HG02870 (cell line): ENCODE data around the gene BEGAIN.

ENCODE experiments used
- ATAC-seq: cut with Tn5 transposase; IDR thresholded peaks from one replicate; pipeline ENCODE4 v1.9.1; 2021; ENCODE audit warnings: mild to moderate bottlenecking, moderate library complexity; ENCODE audit not compliant: unreplicated experiment

BEGAIN gene

DNA sequence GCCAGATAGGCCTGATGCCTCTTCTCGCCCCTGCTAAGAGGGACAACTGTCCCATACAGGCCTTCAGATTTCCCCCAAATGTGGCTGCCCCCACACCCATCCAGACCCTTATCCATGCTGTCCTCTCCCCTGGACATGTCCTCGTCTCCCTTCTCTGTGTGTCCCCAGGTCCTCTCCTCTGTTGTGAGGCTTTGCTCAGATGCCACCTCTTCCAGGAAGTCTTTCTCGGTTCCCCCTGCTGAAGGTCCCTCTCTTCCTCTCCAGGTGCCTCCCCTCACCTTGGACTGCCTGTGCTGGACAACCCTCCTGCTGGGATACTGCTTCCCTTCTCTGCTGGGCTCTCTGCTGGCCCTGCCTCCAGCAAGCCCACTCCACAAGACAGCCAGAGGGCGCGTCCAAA is 33.7 kb downstream of the BEGAIN start:
- ATAC-seq, result no peak

DNA sequence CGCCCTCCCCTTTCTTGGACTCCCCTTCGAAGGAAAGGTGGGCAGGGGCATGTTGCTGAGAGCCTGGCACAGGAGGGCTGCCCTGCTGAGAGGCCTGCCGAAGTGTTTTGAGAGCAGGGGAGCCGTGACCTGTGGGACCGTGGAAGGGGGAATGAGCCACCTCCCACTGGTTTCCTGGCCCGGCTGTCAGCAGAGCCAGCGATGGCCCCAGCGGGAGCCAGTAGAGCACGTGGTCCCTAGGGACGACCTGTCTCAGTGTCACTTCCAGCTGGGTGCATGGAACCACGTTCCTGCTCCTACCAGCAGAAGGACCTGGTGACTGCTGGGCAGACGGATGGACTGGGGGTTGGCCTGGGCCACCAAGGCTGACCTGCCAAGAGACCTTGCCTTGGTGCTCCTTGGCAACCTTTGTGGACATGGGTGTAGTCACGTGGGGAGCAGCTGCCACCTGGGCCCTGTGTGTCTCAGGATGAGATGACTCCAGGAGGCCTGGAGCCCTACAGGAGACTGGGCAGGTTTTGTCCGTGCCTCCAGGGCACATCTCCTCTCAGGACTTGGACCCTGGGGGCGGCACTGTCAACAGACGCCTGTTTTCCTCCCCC is 34.6 kb downstream of the BEGAIN start:
- no peak for ATAC-seq

DNA sequence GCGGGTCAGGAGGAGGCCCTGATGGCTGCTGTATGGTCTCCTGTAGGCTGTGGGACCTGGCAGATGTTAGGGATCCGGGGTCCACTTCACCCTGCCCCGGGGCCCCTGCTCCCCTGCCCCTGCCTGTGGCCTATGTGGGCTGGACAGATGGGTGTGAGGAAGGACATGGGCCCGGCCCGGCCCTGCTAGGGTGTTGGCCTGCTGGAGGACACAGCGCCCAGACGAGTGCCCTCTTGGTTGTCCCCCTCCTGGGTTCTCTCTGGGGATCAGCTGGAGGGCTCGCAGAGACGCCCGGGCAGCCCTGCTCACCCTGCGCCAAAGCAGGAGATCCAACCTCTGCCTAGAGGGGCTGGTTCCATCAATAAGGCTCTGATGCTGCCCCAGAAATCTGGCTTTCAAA is 36.2 kb downstream of the BEGAIN start:
- ATAC-seq, result no peak

DNA sequence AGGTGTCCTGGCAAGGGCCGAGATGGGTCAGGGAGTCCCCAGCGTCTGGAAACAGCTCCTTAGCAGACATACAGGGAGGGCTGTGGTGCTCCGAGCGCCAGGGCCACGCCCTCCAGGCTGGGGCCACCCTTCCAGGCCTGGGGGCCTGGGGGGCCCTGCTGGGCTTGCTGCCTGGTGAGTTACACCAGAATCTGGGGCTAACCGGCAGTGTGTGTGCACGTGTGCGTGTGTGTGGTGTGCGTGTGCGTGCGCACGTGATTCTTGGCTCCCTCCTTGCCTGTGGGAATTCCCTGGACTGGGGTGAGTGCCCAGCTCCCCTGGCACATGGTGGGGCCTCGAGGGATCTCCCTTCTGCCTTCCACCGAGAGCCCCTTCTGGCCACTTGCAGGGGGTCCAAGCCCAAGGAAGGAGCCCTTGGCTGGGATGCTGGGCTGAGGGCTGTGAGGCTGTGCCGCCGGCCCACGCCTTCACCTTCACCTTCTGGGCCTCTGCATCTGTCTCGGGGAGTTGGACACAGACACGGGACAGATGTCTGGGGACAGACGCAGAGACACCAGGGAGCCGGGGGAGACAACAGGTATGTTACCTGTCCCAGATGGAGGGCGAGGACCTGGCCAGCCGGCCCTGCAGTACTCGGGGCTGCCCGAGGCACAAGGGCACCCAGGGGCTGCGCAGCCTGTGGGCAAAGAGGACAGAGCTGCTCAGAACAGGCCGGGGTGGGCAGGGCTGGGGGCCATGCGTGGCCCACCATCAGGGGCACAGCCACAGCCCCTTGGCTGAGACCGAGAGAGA is 37.2 kb downstream of the BEGAIN start:
- ATAC-seq, result no peak

DNA sequence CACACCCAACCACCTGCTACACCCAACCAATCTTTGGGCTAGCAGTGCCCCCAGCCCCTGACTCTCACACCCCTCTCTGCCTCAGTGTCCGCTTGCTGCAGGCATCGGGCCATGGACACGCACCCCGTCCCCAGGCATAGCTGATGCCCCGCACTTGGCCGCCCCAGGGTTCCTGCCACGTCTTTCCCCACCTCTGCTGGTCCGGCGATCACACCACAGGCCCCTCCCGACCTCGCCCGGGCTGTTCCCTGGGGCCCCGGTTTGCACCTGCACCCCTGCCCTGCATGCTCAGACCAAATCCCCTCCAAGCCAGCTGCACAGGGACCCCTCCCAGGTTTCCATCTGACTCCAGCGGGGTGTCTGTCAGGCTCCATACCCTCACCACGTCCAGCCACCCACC is 38.3 kb downstream of the BEGAIN start:
- no peak for ATAC-seq

DNA sequence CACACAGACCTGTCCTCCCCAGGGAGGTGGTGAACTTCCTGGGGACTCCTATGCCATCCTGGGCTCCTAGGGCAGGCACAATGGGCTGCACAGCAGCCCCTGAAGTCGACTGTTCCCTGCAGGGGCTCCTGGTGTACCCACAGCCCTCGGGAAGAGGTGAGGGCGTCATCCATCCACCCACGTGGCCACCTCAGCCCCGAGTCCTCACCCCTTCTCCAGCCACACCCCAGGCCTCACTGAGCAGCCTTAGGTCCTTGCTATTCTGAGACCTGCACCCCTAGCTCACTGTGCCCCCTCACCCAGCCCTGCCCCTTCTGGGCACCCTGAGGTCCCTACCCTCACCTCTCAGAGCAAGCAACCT is 38.9 kb downstream of the BEGAIN start:
- no peak for ATAC-seq

DNA sequence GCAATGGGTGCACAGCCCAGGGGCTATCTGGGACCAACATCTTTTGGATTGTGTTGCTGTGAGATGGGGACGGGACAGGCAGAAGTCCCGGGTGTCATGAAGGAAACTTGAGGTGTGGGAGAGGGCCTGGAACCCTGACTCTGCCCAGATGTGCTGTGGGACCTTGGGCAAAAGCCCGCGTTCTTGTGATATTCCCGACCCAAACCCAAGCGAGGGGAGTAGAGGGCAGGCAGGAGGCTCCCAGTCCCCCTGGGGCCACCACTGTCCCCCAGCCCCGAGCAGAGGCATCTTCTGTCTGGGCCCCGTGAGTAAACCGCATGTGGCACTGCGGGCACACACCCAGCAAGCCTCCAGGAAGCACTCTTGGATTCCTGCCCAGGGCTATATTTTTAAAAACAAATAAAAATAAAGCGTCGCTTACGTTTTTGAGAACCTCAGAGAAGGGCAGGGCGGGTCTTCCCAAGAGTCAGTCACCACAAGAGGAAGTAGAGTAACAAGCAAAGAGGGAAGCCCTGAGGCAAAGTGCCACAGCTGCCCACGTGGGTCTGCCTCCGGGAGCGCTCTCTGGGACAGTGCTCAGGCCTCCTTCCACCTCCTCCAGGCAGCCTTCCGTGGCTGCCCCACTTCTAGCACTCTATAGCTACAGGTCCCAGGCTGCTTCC is 39.5 kb downstream of the BEGAIN start:
- ATAC-seq, result no peak

DNA sequence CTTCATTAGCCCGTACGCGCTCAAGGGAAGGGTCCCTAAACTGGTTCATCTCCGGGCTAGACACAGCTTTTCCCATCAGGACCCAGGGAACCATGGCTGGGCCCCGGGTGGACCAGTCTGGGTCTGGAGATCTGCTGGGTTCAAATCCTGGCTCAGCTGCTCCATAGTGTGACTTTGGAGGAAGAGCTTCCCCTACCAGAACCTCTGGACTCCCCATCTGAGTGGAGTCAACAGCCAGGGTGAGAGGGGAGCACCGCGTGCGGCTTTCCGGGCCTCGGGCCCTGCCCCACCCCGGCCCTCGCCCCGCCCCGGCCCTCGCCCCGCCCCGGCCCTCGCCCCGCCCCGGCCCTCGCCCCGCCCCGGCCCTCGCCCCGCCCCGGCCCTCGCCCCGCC is 41.2 kb downstream of the BEGAIN start:
- no peak for ATAC-seq

DNA sequence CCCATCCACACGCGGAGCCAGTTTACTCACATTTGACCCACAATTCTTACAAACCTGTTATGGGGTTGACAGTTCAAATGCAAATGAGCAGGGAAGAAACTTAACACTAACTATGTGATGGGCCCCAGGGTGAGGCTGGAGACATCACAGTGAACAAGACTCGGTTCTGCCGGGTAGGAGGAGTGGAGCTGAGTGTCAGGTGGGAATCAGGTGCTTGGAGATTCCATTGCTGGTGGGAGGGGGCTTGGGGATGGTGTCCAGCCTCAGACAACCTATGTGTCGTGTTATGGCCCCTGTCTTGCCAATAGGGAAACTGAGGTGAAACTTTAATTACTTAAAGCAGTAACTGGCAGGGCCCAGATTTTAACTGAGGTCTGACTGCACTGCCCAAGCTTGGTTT is 41.9 kb downstream of the BEGAIN start:
- no peak for ATAC-seq

DNA sequence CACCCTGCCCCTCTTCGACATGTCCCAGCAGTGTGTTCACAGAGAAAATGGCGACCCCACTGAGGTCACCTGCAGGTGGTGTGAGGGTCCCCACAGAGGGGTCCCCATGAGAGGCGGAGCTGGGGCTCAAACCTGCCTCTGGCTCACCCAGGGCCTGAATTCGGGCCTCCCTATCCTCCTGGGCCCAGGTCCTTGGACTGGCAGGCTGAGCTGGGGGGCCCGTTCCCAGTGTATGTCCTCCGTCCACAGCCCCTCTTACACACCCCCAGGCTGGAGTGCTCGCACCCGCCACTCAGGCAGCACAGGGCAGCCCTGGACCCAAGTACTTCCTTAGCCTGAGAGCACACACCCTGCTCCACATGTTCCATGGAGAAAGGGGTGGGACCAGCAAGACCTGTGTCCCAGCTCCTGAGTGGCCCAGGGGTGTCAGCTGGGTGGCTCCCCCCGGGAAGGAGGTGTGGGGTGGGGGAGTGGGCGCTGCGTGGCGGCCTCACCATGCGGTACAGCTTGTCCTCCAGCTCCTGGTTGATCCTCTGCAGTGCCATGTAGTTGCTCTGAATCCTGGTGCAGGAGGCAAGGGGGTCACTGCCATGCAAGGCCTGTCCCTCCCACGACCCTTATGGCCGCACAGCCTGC is 42.6 kb downstream of the BEGAIN start:
- ATAC-seq, result no peak

DNA sequence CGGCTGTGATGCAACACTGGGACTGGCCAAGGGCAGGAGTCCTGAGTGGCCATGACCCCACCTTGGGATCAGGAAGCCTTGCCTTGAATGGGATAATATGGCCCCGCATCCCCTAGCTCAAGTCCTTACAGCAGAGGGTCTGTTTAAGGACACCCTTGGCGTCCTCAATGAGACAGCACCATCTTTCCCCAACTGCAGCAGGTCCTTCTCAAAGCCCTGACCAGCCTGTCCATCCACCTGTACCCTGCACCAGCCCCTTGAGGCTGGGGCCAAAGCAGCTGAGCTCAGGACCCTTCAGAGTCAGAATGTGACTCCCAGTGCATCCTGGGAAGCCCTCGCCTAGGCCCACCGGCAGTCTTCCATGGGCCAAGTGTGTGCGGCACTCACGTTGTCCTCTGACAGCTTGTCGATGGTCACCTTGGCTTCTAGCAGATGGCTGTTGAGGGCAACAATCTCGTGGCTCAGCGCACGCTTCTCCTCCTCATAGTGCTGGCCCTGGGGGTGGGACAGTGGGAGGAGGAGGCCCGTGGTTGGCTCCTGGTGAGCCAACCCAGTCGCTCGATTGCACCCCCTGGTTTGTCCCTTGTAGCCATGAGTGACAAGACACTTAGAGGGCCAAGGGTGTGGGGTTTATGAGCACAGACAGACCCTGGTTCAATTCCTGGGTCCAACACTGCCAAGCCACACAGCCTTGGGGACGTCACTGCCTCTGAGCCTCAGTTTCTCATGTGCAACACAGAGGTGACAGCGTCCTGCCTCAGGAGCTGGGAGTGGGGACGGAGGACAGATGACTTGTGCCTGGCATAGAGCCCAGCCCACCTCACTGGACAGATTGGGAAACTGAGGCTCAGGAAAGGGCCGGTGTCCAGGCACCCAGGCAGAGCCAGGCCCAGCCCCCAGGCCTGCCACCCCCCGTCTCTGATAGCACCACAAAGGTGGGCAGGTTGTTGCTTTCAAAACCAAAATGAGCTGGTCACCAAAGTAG is 43.5 kb downstream of the BEGAIN start:
- no peak for ATAC-seq

DNA sequence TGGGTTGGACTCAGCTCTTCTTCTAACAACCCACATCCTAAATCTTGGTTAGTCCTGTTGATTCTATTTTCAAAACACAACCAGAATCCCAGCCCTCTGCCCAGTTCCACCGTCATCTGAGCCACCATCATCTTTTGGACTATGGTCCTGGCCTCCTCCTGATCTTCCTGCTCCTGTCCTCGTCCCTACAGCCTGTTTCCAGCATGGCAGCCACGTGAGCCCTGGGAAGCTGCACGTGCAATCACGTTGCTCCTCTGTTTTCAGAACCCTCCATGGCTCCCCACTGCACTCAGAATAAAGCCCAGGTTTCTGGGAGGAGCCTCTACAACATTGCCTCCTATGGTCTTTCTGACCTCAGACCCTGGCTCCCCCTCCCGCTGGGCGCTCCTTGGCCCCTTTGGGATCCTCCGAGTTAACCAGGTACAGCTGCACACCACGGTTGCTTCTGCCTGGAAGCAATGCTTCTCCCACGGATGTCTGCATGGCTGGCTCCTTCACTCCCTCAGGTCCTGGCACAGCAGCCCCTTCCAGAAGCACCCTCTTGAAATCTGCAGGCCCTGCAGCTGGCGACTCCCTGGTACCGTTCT is 44.5 kb downstream of the BEGAIN start:
- no peak for ATAC-seq

DNA sequence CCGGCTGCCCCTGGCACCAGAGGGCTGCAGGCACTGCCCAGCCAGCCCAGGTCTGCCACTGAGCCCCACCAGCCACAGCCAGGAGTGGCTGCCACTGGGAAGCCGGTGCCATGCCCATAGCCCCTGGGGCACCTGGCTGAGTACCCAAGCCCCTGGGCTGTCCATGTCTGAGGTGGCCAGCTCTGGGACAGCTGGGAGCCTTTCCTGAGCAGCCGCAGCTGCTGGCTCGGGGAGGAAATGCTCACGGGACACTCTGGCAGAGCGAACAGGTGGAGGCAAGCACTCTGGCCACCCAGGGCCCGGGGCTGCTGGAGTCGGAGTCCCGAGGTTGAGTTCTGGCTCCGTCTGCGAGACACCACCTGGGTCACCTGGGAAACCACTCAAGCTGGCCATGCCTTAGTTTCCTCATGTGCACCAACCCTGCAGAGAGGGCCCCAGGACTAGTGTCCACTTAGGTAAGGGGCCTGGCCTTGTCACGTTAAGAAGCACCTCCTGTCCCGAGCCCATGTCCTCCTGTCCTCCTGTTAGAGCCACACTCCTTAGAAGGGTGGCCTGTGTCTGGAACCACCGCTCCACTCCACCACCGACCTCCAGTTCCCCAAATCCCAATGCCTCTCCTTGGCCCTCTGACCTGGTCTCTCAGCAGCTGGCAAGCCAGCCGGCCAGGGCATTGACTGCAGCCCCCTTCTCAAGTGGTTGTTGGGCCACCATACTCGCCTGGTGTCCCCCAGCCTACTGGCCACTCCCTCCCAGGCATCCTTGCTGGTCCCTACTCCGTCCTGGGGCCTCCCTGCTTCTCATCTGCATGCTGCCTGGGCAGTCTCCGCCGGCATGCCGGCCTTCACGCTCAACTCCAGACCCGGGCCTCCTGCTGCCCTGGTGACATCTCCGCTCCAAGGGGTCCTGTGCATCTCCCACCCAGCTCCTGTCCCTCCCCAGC is 45.3 kb downstream of the BEGAIN start:
- no peak for ATAC-seq

DNA sequence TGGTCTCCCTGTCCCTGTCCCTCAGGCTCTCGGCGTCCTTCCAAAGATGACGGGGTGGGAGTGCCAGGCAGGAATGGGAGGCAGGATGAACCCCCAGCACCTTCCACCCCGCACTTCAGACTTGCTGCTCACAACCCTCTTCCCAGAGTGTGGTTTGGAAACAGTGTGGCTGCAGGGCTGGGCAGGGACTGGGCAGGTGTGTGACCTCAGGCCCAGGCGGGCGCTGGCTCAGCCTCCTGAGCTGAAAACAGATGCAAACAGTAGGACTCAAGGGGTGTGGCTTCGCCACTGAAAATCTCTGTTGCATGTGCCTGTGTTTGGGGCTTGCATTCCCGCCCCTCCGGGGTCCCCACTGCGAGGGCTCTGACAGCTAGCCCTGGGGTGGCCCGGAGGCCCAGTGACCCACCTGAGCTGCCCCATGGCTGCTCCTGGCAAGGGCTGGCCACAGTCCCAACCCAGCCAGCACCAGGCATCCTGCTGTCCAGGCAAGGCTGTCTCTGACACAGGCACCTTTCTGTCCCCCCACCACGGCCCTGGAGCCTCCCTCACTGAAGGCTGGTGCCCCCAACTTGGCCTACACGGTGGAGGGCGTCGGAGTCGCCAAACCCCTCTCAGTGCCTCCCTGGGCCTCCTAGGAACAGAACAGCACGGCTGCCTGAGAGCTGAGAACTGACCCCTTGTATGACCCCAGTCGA is 46.1 kb downstream of the BEGAIN start:
- no peak for ATAC-seq

DNA sequence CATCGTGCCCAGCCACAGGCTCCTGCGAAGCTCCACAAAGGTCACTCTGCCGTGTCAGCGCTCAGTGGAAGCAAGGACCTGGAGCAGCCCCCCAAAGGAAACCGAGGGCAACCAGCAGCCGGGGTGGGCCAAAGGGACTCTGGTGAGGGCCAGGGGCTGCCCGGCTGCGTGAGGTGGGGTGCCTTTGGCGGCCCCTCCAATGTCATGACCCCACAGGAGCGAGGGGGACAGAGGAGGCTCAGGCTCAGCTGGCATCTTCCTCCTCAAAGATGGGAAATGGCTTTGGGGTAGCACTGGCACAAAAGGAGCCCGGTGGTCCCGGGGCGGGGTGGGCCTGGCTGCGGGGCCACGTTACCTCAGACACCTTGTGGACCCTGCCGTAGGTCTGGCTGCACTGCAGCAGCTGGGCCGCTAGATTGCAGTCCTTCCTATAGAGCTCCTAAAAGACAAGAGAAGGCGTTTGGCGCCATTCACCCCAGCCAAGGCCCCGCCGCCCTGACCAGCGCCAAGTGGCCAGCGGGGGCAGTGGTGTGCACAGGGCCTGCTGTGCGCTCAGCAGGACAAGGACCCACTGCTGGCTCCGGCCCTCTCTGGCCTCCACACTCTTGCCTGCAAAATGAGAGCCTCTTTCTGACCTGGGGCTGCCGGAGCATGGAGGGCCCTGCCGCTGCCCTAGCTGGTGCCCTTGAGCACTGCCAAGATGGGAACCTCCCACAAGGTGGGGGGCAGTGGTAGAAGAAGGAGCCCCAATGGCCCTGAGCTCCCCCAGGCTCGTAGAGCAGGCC is 46.9 kb downstream of the BEGAIN start:
- ATAC-seq, result no peak

DNA sequence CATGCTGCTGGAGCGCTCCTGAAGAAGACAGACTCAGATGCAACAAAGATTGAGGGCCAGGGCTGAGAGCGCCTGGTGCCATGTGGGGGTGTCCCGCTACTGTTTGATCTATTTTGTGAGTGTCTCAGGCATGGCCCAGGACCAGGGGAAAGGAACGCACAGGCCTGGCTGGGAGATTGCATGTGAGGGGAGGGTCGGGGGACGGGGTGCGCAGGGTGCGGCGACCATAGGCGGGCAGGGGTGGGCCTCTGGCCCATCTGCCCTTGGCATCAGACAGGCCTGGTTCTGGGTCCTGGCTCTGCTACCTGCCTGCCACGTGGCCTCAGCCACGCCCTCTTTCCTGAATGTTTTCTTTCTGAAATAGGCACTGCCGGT is 47.5 kb downstream of the BEGAIN start:
- no peak for ATAC-seq

DNA sequence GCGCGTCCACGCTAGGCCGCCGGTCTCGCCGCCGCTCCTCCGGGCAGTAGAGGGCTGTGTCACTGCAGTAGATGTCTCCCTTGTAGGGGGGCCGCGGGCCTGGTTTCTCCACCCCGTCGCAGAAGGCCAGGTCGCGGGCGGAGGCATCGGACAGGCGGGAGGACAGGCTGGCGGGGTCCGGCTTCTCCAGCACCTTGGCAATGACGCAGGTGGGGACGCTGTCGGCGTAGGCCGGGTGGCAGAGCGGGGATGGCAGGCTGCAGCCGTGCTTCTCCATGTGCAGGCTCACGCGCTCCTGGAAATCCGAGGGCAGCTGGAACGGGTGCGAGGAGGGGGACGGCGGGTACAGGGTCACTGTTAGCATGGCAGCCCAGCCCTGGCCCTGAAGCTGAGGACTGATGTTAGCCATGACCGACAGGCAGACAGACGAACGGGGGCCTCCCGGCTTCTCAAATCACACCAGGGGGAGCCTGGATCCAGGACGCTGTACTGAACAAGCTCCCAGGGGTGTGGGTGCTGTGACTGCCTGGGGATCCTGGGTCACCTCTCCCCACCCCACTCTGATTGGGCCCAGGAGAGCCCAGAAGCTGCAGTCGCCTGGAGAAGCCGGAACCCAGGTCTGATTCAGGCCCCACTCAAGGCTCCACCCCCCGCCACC is 48.1 kb downstream of the BEGAIN start:
- ATAC-seq, result no peak
